ENCODE results near the gene ZDHHC12. TPM values are rescaled to one million over a fixed set of nuclear protein-coding genes. Genes with fewer than 3 reads are reported as not detected.

The ZDHHC12 gene
- polyA plus RNA-seq, 2 of the 4 experiments (the other 2 are of a cell fraction): 37.6 to 75.7 TPM

DNA sequence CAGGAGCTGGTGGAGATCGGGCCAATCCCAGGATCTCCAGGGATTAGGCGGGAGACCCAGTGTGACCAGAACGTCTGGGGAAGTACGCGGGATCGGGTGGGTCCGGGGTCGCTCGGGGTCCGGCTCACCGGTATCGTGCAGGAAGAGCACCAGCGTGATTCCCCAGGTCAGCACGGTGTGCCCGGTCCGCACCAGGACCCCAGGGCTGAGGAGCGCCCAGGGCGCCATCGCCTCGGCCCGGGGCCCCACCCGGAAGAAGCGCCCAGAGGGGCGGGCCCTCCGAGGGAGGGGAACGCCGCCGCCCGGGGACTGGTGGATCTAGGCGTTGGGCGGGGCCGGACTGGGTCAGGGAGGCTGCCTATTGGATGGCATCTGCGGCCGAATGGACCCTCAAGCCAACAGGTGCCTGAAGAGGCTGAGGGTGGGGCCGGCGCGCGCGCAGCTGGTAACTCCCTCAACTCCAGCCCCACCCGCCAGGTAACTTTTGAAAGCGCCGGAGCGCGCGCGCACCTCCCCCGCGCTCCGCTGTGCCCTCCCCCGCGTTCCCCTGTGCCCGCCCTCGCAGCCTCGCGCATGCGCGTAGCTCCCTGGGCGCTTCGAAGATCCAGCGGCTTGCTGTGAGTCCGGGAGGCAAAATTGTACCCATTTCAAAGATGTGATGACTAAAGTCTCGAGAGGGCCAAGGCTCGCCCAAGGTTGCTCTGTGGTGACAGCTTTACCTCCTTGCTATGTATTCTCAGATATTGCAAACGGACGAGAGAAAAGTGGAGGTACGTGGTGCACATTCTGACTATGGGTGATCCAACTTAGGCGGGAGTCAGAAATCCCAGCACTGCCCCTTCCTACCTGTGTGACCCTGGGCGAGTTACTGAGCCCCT is at the start of gene ZDHHC12 (continued):
- TF ChIP-seq, protein P1, sequence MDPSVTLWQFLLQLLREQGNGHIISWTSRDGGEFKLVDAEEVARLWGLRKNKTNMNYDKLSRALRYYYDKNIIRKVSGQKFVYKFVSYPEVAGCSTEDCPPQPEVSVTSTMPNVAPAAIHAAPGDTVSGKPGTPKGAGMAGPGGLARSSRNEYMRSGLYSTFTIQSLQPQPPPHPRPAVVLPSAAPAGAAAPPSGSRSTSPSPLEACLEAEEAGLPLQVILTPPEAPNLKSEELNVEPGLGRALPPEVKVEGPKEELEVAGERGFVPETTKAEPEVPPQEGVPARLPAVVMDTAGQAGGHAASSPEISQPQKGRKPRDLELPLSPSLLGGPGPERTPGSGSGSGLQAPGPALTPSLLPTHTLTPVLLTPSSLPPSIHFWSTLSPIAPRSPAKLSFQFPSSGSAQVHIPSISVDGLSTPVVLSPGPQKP (IDR thresholded peaks at IDR 0.05; ENCODE audit: low read depth, low read length): no peak
- TF ChIP-seq EHMT2 (IDR thresholded peaks at IDR 0.05; ENCODE audit: low read depth) (no peak), CHD4 (IDR thresholded peaks at IDR 0.05; ENCODE audit: borderline replicate concordance) (peak; percentile 99), KDM1A (IDR thresholded peaks at IDR 0.05; ENCODE audit: low read depth) (peak; percentile 99), GATA3 (IDR thresholded peaks at IDR 0.05; ENCODE audit: borderline replicate concordance) (peak; percentile 29; the same call in 1 of the 2 replicates), HDAC2 (IDR thresholded peaks at IDR 0.05) (peak; percentile 92), RARB (CRISPR knock-in tag; IDR thresholded peaks at IDR 0.05) (no peak), KDM5A (IDR thresholded peaks at IDR 0.05) (no peak), EP300 (IDR thresholded peaks at IDR 0.05) (no peak), EHF (CRISPR knock-in tag; IDR thresholded peaks at IDR 0.05) (no peak), FOSB (CRISPR knock-in tag; IDR thresholded peaks at IDR 0.05) (peak; percentile 78; the same call in 1 of the 2 replicates), RAD21 (conservative IDR thresholded peaks at IDR 0.05 in 1 of 2, IDR thresholded peaks at IDR 0.05 in 1 of 2) (no peak; a peak in 1 of 5 replicates), ZFP36 (IDR thresholded peaks at IDR 0.05; ENCODE audit: borderline replicate concordance, partially characterized antibody) (no peak)
- TF ChIP-seq, protein P2, sequence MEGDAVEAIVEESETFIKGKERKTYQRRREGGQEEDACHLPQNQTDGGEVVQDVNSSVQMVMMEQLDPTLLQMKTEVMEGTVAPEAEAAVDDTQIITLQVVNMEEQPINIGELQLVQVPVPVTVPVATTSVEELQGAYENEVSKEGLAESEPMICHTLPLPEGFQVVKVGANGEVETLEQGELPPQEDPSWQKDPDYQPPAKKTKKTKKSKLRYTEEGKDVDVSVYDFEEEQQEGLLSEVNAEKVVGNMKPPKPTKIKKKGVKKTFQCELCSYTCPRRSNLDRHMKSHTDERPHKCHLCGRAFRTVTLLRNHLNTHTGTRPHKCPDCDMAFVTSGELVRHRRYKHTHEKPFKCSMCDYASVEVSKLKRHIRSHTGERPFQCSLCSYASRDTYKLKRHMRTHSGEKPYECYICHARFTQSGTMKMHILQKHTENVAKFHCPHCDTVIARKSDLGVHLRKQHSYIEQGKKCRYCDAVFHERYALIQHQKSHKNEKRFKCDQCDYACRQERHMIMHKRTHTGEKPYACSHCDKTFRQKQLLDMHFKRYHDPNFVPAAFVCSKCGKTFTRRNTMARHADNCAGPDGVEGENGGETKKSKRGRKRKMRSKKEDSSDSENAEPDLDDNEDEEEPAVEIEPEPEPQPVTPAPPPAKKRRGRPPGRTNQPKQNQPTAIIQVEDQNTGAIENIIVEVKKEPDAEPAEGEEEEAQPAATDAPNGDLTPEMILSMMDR (IDR thresholded peaks at IDR 0.05): peak; percentile 18; the same call in 1 of the 3 replicates
- TF ChIP-seq, protein P3, sequence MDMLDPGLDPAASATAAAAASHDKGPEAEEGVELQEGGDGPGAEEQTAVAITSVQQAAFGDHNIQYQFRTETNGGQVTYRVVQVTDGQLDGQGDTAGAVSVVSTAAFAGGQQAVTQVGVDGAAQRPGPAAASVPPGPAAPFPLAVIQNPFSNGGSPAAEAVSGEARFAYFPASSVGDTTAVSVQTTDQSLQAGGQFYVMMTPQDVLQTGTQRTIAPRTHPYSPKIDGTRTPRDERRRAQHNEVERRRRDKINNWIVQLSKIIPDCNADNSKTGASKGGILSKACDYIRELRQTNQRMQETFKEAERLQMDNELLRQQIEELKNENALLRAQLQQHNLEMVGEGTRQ (IDR thresholded peaks at IDR 0.05): no peak
- TF ChIP-seq, protein P4, sequence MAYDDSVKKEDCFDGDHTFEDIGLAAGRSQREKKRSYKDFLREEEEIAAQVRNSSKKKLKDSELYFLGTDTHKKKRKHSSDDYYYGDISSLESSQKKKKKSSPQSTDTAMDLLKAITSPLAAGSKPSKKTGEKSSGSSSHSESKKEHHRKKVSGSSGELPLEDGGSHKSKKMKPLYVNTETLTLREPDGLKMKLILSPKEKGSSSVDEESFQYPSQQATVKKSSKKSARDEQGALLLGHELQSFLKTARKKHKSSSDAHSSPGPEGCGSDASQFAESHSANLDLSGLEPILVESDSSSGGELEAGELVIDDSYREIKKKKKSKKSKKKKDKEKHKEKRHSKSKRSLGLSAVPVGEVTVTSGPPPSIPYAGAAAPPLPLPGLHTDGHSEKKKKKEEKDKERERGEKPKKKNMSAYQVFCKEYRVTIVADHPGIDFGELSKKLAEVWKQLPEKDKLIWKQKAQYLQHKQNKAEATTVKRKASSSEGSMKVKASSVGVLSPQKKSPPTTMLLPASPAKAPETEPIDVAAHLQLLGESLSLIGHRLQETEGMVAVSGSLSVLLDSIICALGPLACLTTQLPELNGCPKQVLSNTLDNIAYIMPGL (CRISPR knock-in tag; IDR thresholded peaks at IDR 0.05; ENCODE audit: borderline replicate concordance): no peak

DNA sequence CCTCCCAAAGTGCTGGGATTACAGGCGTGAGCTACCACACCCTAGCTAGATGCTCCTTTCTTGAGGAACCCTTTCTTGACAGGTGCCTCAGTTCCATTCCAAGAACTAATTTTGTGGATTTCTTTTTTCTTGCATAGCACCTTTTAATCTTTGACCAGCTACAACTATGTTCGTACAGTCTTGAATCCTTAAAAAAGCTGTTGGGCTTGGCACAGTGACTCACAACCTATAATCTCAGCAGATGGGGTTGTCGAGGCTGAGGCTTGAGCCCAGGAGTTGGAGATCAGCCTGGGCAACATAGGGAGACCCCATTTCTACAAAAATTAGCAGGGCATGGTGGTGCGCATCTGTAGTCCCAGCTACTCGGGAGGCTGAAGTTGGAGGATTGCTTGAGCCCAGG is 49.1 kb upstream of the ZDHHC12 start:
- Histone ChIP-seq H3K4me1 (peaks cover 5% of the 10 kb centered on the region; the same call in 1 of the 3 replicates), H3K4me2 (peak overlapping the region; percentile 81; the same call in 1 of the 3 replicates), H3K9me3 (peaks cover 11% of the 10 kb centered on the region), H3K4me3 (no peak overlapping the region), H3K27ac (no peak overlapping the region)
- ATAC-seq (no peak), FAIRE-seq (no peak), DNase-seq (ENCODE audit: low read depth in 1 of 2, low spot score in 1 of 2) (no peak)
- POLR2A ChIA-PET: interaction anchor here (0.8 to 1.4 kb wide), 2 partner anchors 9 to 45 kb away, joined by 3 read pairs; partner anchors contain the start of gene ENDOG
- WGBS (ENCODE audit: missing lambda C conversion rate): 88% methylated on average over 5 of the region's 5 CpGs
- TF ChIP-seq, protein P5, sequence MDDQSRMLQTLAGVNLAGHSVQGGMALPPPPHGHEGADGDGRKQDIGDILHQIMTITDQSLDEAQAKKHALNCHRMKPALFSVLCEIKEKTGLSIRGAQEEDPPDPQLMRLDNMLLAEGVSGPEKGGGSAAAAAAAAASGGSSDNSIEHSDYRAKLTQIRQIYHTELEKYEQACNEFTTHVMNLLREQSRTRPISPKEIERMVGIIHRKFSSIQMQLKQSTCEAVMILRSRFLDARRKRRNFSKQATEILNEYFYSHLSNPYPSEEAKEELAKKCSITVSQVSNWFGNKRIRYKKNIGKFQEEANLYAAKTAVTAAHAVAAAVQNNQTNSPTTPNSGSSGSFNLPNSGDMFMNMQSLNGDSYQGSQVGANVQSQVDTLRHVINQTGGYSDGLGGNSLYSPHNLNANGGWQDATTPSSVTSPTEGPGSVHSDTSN (IDR thresholded peaks at IDR 0.05): no peak
- TF ChIP-seq, protein P6, sequence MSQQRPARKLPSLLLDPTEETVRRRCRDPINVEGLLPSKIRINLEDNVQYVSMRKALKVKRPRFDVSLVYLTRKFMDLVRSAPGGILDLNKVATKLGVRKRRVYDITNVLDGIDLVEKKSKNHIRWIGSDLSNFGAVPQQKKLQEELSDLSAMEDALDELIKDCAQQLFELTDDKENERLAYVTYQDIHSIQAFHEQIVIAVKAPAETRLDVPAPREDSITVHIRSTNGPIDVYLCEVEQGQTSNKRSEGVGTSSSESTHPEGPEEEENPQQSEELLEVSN (IDR thresholded peaks at IDR 0.05; ENCODE audit: borderline replicate concordance, low read depth): no peak
- no peak for TF ChIP-seq ZSCAN20 (CRISPR knock-in tag; IDR thresholded peaks at IDR 0.05)
- TF ChIP-seq TFCP2L1 (CRISPR knock-in tag; IDR thresholded peaks at IDR 0.05): no peak
- no peak for TF ChIP-seq RFX5 (IDR thresholded peaks at IDR 0.05)
- TF ChIP-seq RARB (CRISPR knock-in tag; IDR thresholded peaks at IDR 0.05): no peak
- TF ChIP-seq, protein P4 (CRISPR knock-in tag; IDR thresholded peaks at IDR 0.05; ENCODE audit: borderline replicate concordance): no peak
- TF ChIP-seq ZNF302 (CRISPR knock-in tag; IDR thresholded peaks at IDR 0.05): no peak
- CTCF ChIA-PET: interaction anchor here (0.6 to 2.4 kb wide), 6 partner anchors 9 to 117 kb away, joined by 3 to 6 read pairs (median 4); partner anchors contain the start of genes ENDOG and PKN3
